Trophoblast cell (in vitro differentiated cells and primary cell): ENCODE measurements around the gene WFS1.
A peak's percentile ranks its signal among the peaks of the same experiment; 100 is the strongest.

ENCODE experiments used
- DNase-seq, 2 donors: peaks; one replicate each; pipeline ENCODE4 v3.0.0-alpha.2; 2016
- H2AFZ ChIP-seq: 2 replicates; pipeline ENCODE4 v1.6.1; 2013; ENCODE audit warnings: low read length, moderate library complexity, mild to moderate bottlenecking; ENCODE audit not compliant: insufficient read depth, poor library complexity
- H2AK5ac ChIP-seq: 2 replicates; pipeline ENCODE4 v1.6.1; 2013; ENCODE audit warnings: mild to moderate bottlenecking, low read length
- H2BK120ac ChIP-seq: 2 replicates; pipeline ENCODE4 v1.6.1; 2013; ENCODE audit warnings: low read length, mild to moderate bottlenecking, moderate library complexity; ENCODE audit not compliant: insufficient read depth, poor library complexity
- H2BK12ac ChIP-seq: 2 replicates; pipeline ENCODE4 v1.6.1; 2013; ENCODE audit warnings: mild to moderate bottlenecking, low read length, moderate library complexity
- H2BK5ac ChIP-seq: 2 replicates; pipeline ENCODE4 v1.6.1; 2013; ENCODE audit warnings: low read length, low read depth, moderate library complexity, mild to moderate bottlenecking; ENCODE audit not compliant: poor library complexity
- H3K14ac ChIP-seq: 2 replicates; pipeline ENCODE4 v1.6.1; 2013; ENCODE audit warnings: mild to moderate bottlenecking, low read length
- H3K18ac ChIP-seq: 2 replicates; pipeline ENCODE4 v1.6.1; 2013; ENCODE audit warnings: mild to moderate bottlenecking, low read length
- H3K23ac ChIP-seq: 2 replicates; pipeline ENCODE4 v1.6.1; 2013; ENCODE audit warnings: low read length
- H3K27ac ChIP-seq: 2 replicates; pipeline ENCODE4 v1.5.1; 2013; ENCODE audit warnings: low read depth, mild to moderate bottlenecking, inconsistent platforms, low read length, moderate library complexity
- H3K27me3 ChIP-seq: 2 replicates; pipeline ENCODE4 v1.6.1; 2013; ENCODE audit warnings: inconsistent platforms, mild to moderate bottlenecking, low read length, moderate library complexity; ENCODE audit not compliant: insufficient read depth
- H3K36me3 ChIP-seq, 2 experiments: 1 replicate in 1 of 2; 2 replicates in 1 of 2; pipeline ENCODE4 v1.6.1; 2013; ENCODE audit warnings: low read length in 2 of 2, mild to moderate bottlenecking in 2 of 2, moderate library complexity in 1 of 2; ENCODE audit not compliant: insufficient read depth in 2 of 2, control insufficient read depth in 1 of 2
- H3K4ac ChIP-seq: 2 replicates; pipeline ENCODE4 v1.6.1; 2013; ENCODE audit warnings: low read depth, mild to moderate bottlenecking, low read length, moderate library complexity
- H3K4me1 ChIP-seq, 2 experiments: 1 replicate in 1 of 2; 2 replicates in 1 of 2; pipeline ENCODE4 v1.6.1; 2013; ENCODE audit warnings: low read length in 2 of 2, mild to moderate bottlenecking in 2 of 2, moderate library complexity in 1 of 2; ENCODE audit not compliant: insufficient read depth in 2 of 2, control insufficient read depth in 1 of 2
- H3K4me2 ChIP-seq: 2 replicates; pipeline ENCODE4 v1.6.1; 2013; ENCODE audit warnings: inconsistent platforms, mild to moderate bottlenecking, low read length, moderate library complexity
- H3K4me3 ChIP-seq: 2 replicates; pipeline ENCODE4 v1.5.1; 2013; ENCODE audit warnings: mild to moderate bottlenecking, low read depth, low read length, inconsistent platforms
- H3K79me1 ChIP-seq: one replicate; pipeline ENCODE4 v1.6.1; 2013; ENCODE audit warnings: low read length
- H3K79me2 ChIP-seq: 2 replicates; pipeline ENCODE4 v1.6.1; 2013; ENCODE audit warnings: low read length, mild to moderate bottlenecking; ENCODE audit not compliant: control insufficient read depth, insufficient read depth, poor library complexity
- H3K9ac ChIP-seq: 2 replicates; pipeline ENCODE4 v1.6.1; 2013; ENCODE audit warnings: mild to moderate bottlenecking, low read length
- H3K9me3 ChIP-seq: 2 replicates; pipeline ENCODE4 v1.6.1; 2013; ENCODE audit warnings: low read depth, mild to moderate bottlenecking, control low read depth, inconsistent platforms, low read length; ENCODE audit not compliant: insufficient read depth
- H4K12ac ChIP-seq: 2 replicates; pipeline ENCODE4 v1.6.1; 2013; ENCODE audit warnings: low read depth, mild to moderate bottlenecking, low read length, moderate library complexity
- H4K8ac ChIP-seq: 2 replicates; pipeline ENCODE4 v1.6.1; 2013; ENCODE audit warnings: low read depth, mild to moderate bottlenecking, low read length, moderate library complexity
- H4K91ac ChIP-seq: one replicate; pipeline ENCODE4 v1.6.1; 2013; ENCODE audit warnings: low read depth, mild to moderate bottlenecking, low read length, moderate library complexity
- WGBS: extraction: QIAGEN DNeasy Blood & Tissue Kit; methylation state at CpG from one replicate; pipeline ENCODE4 v1.1.7; 2013; ENCODE audit warnings: missing lambda C conversion rate; ENCODE audit not compliant: insufficient read length, insufficient coverage; ENCODE audit errors: extremely low coverage; 5-methylcytosine and 5-hydroxymethylcytosine counted together

The WFS1 gene

GRCh38 chr4:6336166-6336565, 66.5 kb downstream of the WFS1 start:
- no peak for DNase-seq

GRCh38 chr4:6337331-6337935, 67.8 kb downstream of the WFS1 start:
- no peak for DNase-seq
- H3K4me2 ChIP-seq, result no peak overlapping the region
- WGBS, result no CpG with 5 or more reads among the region's 19 CpGs
- no peak overlapping the region for H4K91ac ChIP-seq
- H2AFZ ChIP-seq, result no peak overlapping the region
- H3K18ac ChIP-seq, result no peak overlapping the region
- no peak overlapping the region for H4K12ac ChIP-seq
- H3K36me3 ChIP-seq, result no peaks in the 10 kb centered on the region
- no peak overlapping the region for H2AK5ac ChIP-seq
- H3K79me2 ChIP-seq, result no peaks in the 10 kb centered on the region
- H2BK120ac ChIP-seq, result no peak overlapping the region
- no peak overlapping the region for H3K27ac ChIP-seq
- no peak overlapping the region for H3K14ac ChIP-seq
- H4K8ac ChIP-seq, result no peak overlapping the region
- no peaks in the 10 kb centered on the region for H3K79me1 ChIP-seq
- H3K4ac ChIP-seq, result no peak overlapping the region
- no peaks in the 10 kb centered on the region for H3K27me3 ChIP-seq
- no peaks in the 10 kb centered on the region for H3K9me3 ChIP-seq
- H3K23ac ChIP-seq, result no peak overlapping the region
- no peaks in the 10 kb centered on the region for H3K4me1 ChIP-seq
- no peak overlapping the region for H2BK5ac ChIP-seq
- H3K9ac ChIP-seq, result no peak overlapping the region
- no peak overlapping the region for H3K4me3 ChIP-seq
- H2BK12ac ChIP-seq, result no peak overlapping the region

More at GRCh38 chr4:6336166-6336565, 66.5 kb downstream of the WFS1 start:
- Histone ChIP-seq H3K4me1 (no peaks in the 10 kb centered on the region), H3K4me3 (no peak overlapping the region), H3K36me3 (no peaks in the 10 kb centered on the region), H2BK12ac (no peak overlapping the region), H3K9ac (no peak overlapping the region), H3K79me1 (no peaks in the 10 kb centered on the region), H3K9me3 (peaks cover 3% of the 10 kb centered on the region), H3K4ac (no peak overlapping the region), H2AFZ (no peak overlapping the region), H3K4me2 (no peak overlapping the region), H2BK120ac (no peak overlapping the region), H3K23ac (no peak overlapping the region), H4K8ac (no peak overlapping the region), H3K27ac (no peak overlapping the region), H3K14ac (no peak overlapping the region), H4K91ac (no peak overlapping the region), H4K12ac (no peak overlapping the region), H3K27me3 (no peaks in the 10 kb centered on the region), H2AK5ac (no peak overlapping the region), H3K18ac (no peak overlapping the region), H3K79me2 (no peaks in the 10 kb centered on the region), H2BK5ac (no peak overlapping the region)
- no CpG with 5 or more reads among the region's 13 CpGs for WGBS

- Histone ChIP-seq H3K18ac (no peak overlapping the region), H4K12ac (no peak overlapping the region), H3K27me3 (no peaks in the 10 kb centered on the region), H4K8ac (no peak overlapping the region), H3K27ac (no peak overlapping the region), H3K9me3 (no peaks in the 10 kb centered on the region), H3K4me3 (peak overlapping the region; percentile 10), H3K79me1 (no peaks in the 10 kb centered on the region), H2AFZ (no peak overlapping the region), H2BK5ac (no peak overlapping the region), H2BK12ac (no peak overlapping the region), H3K23ac (no peak overlapping the region), H3K79me2 (no peaks in the 10 kb centered on the region), H3K4ac (no peak overlapping the region), H3K14ac (no peak overlapping the region), H3K36me3 (no peaks in the 10 kb centered on the region), H2AK5ac (no peak overlapping the region), H4K91ac (no peak overlapping the region), H3K4me1 (no peaks in the 10 kb centered on the region), H2BK120ac (no peak overlapping the region), H3K9ac (no peak overlapping the region), H3K4me2 (no peak overlapping the region)
- DNase-seq, result no peak
- WGBS, result no CpG with 5 or more reads among the region's 14 CpGs
These were observed 68.7 kb downstream of the WFS1 start for GRCh38 chr4:6338175-6338950.

GRCh38 chr4:6338951-6339817, 69.5 kb downstream of the WFS1 start:
- Histone ChIP-seq H3K79me1 (no peaks in the 10 kb centered on the region), H3K14ac (no peak overlapping the region), H3K18ac (no peak overlapping the region), H4K12ac (no peak overlapping the region), H3K4me2 (no peak overlapping the region), H3K27me3 (no peaks in the 10 kb centered on the region), H2AFZ (no peak overlapping the region), H2AK5ac (no peak overlapping the region), H3K79me2 (no peaks in the 10 kb centered on the region), H3K27ac (no peak overlapping the region), H3K9ac (no peak overlapping the region), H4K8ac (no peak overlapping the region), H2BK12ac (no peak overlapping the region), H3K4me1 (no peaks in the 10 kb centered on the region), H3K4me3 (no peak overlapping the region), H2BK5ac (no peak overlapping the region), H3K9me3 (no peaks in the 10 kb centered on the region), H3K36me3 (no peaks in the 10 kb centered on the region), H3K4ac (no peak overlapping the region), H3K23ac (no peak overlapping the region), H4K91ac (no peak overlapping the region), H2BK120ac (no peak overlapping the region)
- DNase-seq, result no peak
- WGBS, result no CpG with 5 or more reads among the region's 12 CpGs
